ENCODE measurements around the gene C1QL1. TPM values are rescaled to one million over a fixed set of nuclear protein-coding genes. Genes with fewer than 3 reads are reported as not detected.

Gene C1QL1
- total and polyA plus RNA-seq, 9 of the 15 experiments (the other 6 are each of a cell fraction or from before 2014, with no cell fraction given), result 0.07 to 0.12 (median 0.09) TPM; not detected in 6

GRCh38 chr17:44920565-44920940 is 47.5 kb downstream of the C1QL1 start:
- CTCF ChIA-PET (ENCODE audit: low intra/inter-chr PET ratio), result interaction anchor here (0.9 to 2.8 kb wide), 4 partner anchors 100 to 212 kb away, joined by 3 to 34 read pairs (median 7); partner anchors contain the start of gene PLCD3
- ATAC-seq (no peak), FAIRE-seq (no peak), DNase-seq (ENCODE audit: extremely low read depth in 1 of 4, low spot score in 3 of 4) (no peak)
- Histone ChIP-seq H3K27ac (ENCODE audit: extremely low read depth, low read depth, low read length) (no peak overlapping the region), H3K4me2 (ENCODE audit: insufficient read depth, low read length) (no peak overlapping the region), H3K79me2 (ENCODE audit: control insufficient read depth, insufficient read depth, low read length) (no peaks in the 10 kb centered on the region), H2AFZ (ENCODE audit: low read depth, low read length) (no peak overlapping the region), H3K27me3 (ENCODE audit: control insufficient read depth in 2 of 2, insufficient read depth in 2 of 2, low read length in 2 of 2) (peaks cover 2 to 8% of the 10 kb centered on the region in 2 experiments; a peak in 2 of 5 replicates), H3K36me3 (ENCODE audit: control insufficient read depth, insufficient read depth, low read length) (no peaks in the 10 kb centered on the region), H3K9ac (ENCODE audit: insufficient read depth in 1 of 2, low read depth in 2 of 2, low read length in 2 of 2) (peak overlapping the region in 1 of 2 experiments; percentile 27; a peak in 1 of 4 replicates), H3K9me1 (ENCODE audit: control insufficient read depth, insufficient read depth, low read length) (no peaks in the 10 kb centered on the region), H4K20me1 (replicated peaks; ENCODE audit: control insufficient read depth, insufficient read depth, low read length) (0 out of 2 replicates have a peak, but pooled peaks cover 10% of the 10 kb centered on the region), H3K9me3 (replicated peaks; ENCODE audit: control insufficient read depth, insufficient read depth, low read depth, low read length) (no peaks in the 10 kb centered on the region), H3K4me1 (replicated peaks in 1 of 2; ENCODE audit: control insufficient read depth in 2 of 2, insufficient read depth in 2 of 2, low read length in 2 of 2) (peaks cover 2 to 7% of the 10 kb centered on the region in 2 experiments; a peak in 4 of 5 replicates), H3K4me3 (no peak overlapping the region)
- TF ChIP-seq ZBTB49 (CRISPR knock-in tag; IDR thresholded peaks at IDR 0.05; ENCODE audit: borderline replicate concordance) (no peak), ZNF311 (CRISPR knock-in tag; IDR thresholded peaks at IDR 0.05) (no peak), CC2D1A (IDR thresholded peaks at IDR 0.05) (no peak), GABPB2 (CRISPR knock-in tag; conservative IDR thresholded peaks at IDR 0.05) (no peak), JUNB (CRISPR knock-in tag; conservative IDR thresholded peaks at IDR 0.05) (no peak), BRF2 (IDR thresholded peaks at IDR 0.05; ENCODE audit: borderline replicate concordance, insufficient read depth, insufficient read length) (no peak), COPS2 (conservative IDR thresholded peaks at IDR 0.05) (no peak)
- TF ChIP-seq, protein P1, sequence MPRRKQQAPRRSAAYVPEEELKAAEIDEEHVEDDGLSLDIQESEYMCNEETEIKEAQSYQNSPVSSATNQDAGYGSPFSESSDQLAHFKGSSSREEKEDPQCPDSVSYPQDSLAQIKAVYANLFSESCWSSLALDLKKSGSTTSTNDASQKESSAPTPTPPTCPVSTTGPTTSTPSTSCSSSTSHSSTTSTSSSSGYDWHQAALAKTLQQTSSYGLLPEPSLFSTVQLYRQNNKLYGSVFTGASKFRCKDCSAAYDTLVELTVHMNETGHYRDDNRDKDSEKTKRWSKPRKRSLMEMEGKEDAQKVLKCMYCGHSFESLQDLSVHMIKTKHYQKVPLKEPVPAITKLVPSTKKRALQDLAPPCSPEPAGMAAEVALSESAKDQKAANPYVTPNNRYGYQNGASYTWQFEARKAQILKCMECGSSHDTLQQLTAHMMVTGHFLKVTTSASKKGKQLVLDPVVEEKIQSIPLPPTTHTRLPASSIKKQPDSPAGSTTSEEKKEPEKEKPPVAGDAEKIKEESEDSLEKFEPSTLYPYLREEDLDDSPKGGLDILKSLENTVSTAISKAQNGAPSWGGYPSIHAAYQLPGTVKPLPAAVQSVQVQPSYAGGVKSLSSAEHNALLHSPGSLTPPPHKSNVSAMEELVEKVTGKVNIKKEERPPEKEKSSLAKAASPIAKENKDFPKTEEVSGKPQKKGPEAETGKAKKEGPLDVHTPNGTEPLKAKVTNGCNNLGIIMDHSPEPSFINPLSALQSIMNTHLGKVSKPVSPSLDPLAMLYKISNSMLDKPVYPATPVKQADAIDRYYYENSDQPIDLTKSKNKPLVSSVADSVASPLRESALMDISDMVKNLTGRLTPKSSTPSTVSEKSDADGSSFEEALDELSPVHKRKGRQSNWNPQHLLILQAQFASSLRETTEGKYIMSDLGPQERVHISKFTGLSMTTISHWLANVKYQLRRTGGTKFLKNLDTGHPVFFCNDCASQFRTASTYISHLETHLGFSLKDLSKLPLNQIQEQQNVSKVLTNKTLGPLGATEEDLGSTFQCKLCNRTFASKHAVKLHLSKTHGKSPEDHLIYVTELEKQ (CRISPR knock-in tag; IDR thresholded peaks at IDR 0.05), result no peak
- POLR2A ChIA-PET, result interaction anchor here (0.7 to 1.6 kb wide), 8 partner anchors 8 to 978 kb away, joined by 3 to 6 read pairs (median 4); partner anchors contain the start of gene PPY
- 51% methylated on average over 7 of the region's 7 CpGs for WGBS (ENCODE audit: insufficient coverage, low coverage, missing lambda C conversion rate)
- intact Hi-C loops (cut with micrococcal nuclease) (loop anchor here (1.0 to 2.0 kb wide), 3 partner anchors 98 to 212 kb away; partner anchors contain the start of gene PLCD3), in situ Hi-C loops (cut with MboI) (loop anchor here (5.0 kb wide), 1 partner anchor 187 kb away; no protein-coding TSS in a partner anchor)
- no TSS peak for BruUV-seq (replicated peaks)

All from K562 (cell line).